ENCODE data around the gene PCNP. TPM values are rescaled to one million over a fixed set of nuclear protein-coding genes. Genes with fewer than 3 reads are reported as not detected.
A peak's percentile ranks its signal among the peaks of the same experiment; 100 is the strongest.

Gene PCNP
- polyA plus RNA-seq, 1 of the 3 experiments (the other 2 are of a cell fraction): 45.8 TPM

DNA sequence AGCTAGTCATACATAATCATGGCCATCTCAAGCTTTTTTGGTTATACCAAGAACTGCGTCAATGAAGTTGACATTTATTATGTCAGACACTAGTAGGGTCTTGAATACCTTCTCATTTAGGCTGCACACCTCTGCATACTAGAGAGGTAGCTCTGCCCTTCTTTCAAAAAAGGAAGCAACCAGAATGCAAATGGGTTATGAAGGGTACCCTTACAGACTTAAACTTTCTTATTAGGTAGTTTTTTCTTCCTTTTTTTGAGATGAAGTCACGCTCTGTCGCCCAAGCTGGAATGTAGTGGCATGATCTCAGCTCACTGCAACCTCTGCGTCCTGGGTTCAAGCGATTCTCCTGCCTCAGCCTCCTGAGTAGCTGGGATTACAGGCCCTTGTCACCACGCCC is 3.3 kb downstream of the PCNP start (continued):
- TF ChIP-seq REST (IDR thresholded peaks at IDR 0.05; ENCODE audit: low read depth, low read length): no peak
- TF ChIP-seq POLR2AphosphoS5 (IDR thresholded peaks at IDR 0.05; ENCODE audit: low read depth, low read length): no peak
- no peak for TF ChIP-seq FOXJ3 (CRISPR knock-in tag; IDR thresholded peaks at IDR 0.05)
- TF ChIP-seq CHD2 (IDR thresholded peaks at IDR 0.05; ENCODE audit: low read length, partially characterized antibody): no peak
- TF ChIP-seq CTCF (IDR thresholded peaks at IDR 0.05): no peak
- no peak for TF ChIP-seq SMC3 (IDR thresholded peaks at IDR 0.05; ENCODE audit: low read depth, low read length)
- no peak for TF ChIP-seq GABPA (IDR thresholded peaks at IDR 0.05; ENCODE audit: low read depth)
- TF ChIP-seq, protein P1, sequence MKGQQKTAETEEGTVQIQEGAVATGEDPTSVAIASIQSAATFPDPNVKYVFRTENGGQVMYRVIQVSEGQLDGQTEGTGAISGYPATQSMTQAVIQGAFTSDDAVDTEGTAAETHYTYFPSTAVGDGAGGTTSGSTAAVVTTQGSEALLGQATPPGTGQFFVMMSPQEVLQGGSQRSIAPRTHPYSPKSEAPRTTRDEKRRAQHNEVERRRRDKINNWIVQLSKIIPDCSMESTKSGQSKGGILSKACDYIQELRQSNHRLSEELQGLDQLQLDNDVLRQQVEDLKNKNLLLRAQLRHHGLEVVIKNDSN (IDR thresholded peaks at IDR 0.05; ENCODE audit: borderline replicate concordance, low read depth): no peak

DNA sequence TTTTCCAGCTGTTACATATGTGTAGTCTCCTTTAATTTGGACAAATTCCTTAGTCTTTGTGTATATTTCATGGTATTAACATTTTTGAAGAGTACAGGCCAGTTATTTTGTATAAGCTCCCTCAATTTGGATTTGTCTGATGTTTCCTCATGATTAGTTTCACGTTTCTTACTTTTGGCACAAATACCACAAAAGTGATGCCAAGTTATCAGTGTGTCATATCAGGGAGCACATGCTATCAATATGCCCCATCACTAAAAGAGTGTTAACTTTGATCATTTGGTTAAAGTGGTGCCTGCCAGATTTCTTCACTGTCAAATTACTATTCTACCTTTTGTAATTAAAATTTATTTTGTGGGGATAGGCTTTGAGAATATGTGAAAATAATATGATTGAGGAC is 14.6 kb downstream of the PCNP start:
- H3K9me2 ChIP-seq: no peaks in the 10 kb centered on the region
- H3K4me3 ChIP-seq (ENCODE audit: low read depth in 2 of 2, low read length in 1 of 2): no peak overlapping the region
- H3K9ac ChIP-seq: no peak overlapping the region
- ChIA-PET CTCF (no interaction called here), POLR2A (no interaction called here)
- H3K9me3 ChIP-seq: no peaks in the 10 kb centered on the region
- peaks cover 82% of the 10 kb centered on the region for H3K79me2 ChIP-seq (ENCODE audit: insufficient read depth)
- no peak overlapping the region for H3K27ac ChIP-seq (ENCODE audit: low read depth in 2 of 2, low read length in 1 of 2)
- H2AFZ ChIP-seq (ENCODE audit: low read depth): no peak overlapping the region
- peaks cover 52% of the 10 kb centered on the region for H4K20me1 ChIP-seq (ENCODE audit: insufficient read depth)
- peaks cover 43 to 64% of the 10 kb centered on the region in 2 experiments for H3K36me3 ChIP-seq (replicated peaks in 1 of 2; ENCODE audit: control insufficient read depth in 1 of 2, insufficient read depth in 2 of 2, low read length in 1 of 2)
- peaks cover 26% of the 10 kb centered on the region for H3F3A ChIP-seq (replicated peaks; ENCODE audit: insufficient read depth)
- no peak for DNase-seq
- TF ChIP-seq NFIC (IDR thresholded peaks at IDR 0.05; ENCODE audit: borderline replicate concordance): peak; percentile 22; the same call in 1 of the 2 replicates
- TF ChIP-seq TCF12 (IDR thresholded peaks at IDR 0.05): no peak
- no peaks in the 10 kb centered on the region for H3K4me1 ChIP-seq (ENCODE audit: control insufficient read depth in 1 of 2, insufficient read depth in 2 of 2, low read depth in 1 of 2, low read length in 1 of 2)
- H3K4me2 ChIP-seq: no peak overlapping the region
- no peaks in the 10 kb centered on the region for H3K27me3 ChIP-seq (ENCODE audit: insufficient read depth)
- 25% methylated on average over 1 of the region's 1 CpG for WGBS (ENCODE audit: low lambda C conversion rate)
